Activated CD8-positive, alpha-beta memory T cell treated with anti-CD3 and anti-CD28 coated beads, Interleukin-2, amount 50 U/mL, for 1 hour (primary cell): Measurements from ENCODE around the gene NQO2.
"Not testable (repeated sequence)": the region's sequence is repeated elsewhere in the genome, so short reads cannot be mapped to it uniquely, and the experiment has no call there.

ENCODE experiments used
- DNase-seq: peaks from one replicate; pipeline ENCODE4 v3.0.0-alpha.2; 2020; ENCODE audit errors: extremely low read depth

NQO2 gene

DNA sequence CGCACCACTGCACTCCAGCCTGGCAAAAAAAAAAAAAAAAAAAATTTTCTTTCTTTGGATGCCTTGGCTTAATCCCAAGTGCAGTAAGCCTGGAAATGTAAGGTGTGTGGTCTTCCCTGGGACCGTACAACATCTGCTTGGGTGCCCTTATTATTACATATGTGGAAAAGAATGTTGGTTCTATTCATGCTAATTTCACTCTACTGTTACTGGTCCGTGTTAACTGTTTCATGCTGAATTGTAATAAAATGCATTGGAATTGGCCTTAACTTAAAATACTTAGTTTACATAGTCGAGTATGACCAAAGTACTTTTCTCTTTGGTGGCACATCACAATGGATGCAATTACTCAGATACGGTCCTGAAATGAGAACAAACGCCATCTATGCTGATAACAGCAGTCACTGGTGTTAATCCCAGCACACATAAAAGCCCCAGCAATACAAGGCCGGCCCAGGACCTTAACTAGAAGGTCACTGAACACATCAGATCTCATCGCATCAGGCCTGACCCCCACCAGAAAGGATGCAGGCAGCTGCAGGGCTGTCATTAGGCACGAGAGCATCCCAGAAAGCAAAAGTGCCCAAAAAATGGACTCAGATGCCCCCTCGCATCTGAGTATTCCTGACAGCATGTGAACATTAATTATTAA, 29.5 kb upstream of the NQO2 start:
- DNase-seq = no peak

DNA sequence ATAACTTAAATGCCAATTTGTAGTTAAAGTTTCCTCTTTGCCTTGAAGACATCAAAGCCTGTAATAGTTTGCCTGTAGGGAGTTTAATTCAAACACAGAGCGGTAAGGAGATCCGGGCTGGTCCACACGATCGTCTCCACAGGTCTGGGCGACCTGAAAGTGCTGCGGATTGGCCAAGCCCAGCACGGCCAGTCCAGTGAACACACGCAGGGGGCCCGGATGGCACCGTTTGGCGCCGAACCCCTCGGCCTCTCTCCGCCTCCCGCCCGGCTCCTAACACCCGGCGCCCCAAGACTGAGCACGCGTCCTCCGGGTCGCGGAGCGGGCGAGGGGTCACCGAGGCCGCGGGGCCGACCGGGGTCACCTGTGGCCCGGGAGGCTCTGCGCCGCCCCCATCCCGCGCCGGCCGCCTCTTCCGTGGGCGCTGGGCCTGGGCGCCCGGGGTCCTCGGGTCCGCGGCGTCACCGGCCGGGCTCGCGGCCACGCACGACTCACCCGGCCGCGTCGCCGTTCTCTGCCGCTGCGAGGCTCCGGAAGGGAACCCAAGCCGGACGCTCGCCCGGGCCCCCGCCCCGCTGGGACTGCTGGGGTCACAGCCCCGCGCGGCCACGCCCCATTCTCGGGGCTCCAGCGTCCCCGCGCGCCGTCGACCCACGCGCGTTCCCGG, 28.8 kb upstream of the NQO2 start:
- DNase-seq = no peak

DNA sequence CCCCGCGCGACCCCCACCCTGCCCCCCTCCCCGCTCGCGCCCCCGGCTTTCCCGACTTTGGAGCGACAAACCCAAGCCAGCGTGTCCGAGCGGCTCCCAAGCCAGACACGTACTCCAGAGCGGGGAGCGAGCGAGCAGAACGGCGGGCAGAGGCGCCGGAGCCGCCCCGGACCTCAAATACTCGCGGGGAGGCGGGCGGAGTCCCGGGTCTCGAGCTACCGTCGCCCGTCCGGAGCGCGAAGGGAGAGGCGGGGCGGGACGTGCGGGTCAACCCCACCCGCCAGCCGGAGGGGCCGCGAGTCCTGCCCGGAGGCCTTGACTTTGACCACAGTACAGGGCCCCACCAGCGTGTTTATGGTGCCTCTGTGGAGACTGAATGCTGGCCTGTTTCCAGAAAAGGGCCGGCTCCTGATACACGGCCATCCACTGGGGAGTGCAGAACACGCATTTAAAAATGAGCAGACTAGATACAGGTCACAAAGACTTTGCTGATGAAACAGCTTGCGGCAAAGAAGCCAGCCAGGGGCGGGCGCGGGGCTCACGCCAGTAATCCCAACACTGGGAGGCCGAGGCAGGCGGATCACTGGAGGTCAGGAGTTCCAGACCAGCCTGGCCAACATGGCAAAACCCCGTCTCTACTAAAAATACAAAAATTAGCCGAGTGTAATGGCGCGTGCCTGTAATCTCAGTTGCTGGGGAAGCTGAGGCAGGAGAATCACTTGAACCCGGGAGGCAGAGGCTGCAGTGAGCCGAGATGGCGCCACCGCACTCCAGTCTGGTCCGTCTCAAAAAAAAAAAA, 28.1 kb upstream of the NQO2 start, which contains the start of gene SERPINB6:
SERPINB6 (minus strand) TSS at position 148 of the 799 bp plus-strand sequence. CDS start 12,235 bp downstream, outside the sequence.
- DNase-seq = no peak

DNA sequence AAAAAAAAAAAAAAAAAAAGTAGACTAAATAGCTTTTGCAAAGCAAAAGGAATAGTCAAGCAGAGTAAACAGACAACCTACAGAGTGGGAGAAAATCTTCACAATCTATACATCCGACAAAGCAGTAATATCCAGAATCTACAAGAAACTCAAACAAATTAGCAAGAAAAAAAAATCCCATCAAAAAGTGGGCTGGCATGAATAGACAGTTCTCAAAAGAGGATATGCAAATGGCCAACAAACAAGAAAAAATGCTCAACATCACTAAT, 27.5 kb upstream of the NQO2 start:
- not testable (repeated sequence) for DNase-seq

DNA sequence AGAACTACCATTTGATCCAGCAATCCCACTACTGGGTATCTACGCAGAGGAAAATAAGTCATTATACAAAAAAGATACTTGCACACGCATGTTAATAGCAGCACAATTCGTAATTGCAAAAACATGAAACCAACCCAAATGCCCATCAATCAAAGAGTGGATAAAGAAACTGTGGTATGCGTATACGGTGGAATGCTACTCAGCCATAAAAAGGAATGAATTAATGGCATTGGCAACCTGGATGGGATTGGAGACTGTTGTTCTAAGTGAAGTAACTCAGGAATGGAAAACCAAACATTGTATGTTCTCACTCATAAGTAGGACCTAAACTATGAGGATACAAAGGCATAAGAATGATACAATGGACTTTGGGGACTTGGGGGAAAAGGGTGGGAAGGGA, 27.0 kb upstream of the NQO2 start:
- not testable (repeated sequence) for DNase-seq

DNA sequence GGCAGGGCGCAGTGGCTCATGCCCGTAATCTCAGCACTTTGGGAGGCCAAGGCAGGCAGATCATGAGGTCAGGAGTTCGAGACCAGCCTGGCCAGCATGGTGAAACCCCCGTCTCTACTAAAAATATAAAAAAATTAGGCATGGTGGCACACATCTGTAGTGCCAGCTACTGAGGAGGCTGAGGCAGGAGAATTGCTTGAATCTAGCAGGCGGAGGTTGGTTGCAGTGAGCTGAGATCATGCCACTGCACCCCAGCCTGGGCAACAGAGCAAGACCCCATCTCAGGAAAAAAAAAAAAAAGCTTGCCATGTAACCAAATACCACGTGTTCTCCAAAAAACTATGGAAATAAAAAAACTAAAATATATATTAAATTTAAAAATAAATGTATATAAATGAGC, 26.5 kb upstream of the NQO2 start:
- not testable (repeated sequence) for DNase-seq

DNA sequence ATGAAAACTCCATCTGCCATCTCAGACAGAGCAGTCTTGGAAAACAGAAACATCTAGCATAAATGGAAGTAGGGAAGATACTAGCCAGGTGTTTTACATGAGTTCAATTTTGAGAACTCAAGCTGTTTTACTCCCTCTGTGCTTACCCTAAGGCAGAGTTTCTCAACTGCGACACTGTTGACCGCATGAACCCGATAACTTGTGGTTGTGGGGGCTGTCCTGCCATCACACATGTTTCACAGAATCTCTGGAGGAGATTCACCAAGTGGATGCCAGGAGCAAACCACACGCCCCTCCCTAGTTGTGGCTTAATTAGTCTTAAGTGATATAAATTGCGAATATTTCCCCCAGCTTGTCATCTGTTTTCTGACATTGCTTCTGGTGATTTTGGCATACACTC, 26.0 kb upstream of the NQO2 start:
- DNase-seq = no peak

DNA sequence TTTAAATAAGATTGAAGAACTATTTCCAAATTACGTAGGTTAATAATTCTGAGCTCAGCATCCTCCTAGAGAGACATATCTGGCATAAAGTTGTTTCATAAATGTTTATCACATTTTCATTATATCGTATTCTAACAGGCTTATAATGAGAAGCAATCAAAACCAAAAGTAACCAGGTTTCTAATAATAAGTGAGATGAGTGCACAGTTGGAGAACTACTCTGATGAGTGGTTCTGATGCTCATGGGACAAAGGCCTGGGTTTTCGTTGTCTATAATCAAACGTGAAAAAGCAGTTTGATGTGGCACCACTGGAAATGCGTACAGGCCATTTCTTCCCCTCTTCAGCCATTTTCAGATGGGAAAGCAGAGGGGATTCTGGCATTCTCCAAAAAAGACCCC, 23.6 kb upstream of the NQO2 start:
- no peak for DNase-seq

DNA sequence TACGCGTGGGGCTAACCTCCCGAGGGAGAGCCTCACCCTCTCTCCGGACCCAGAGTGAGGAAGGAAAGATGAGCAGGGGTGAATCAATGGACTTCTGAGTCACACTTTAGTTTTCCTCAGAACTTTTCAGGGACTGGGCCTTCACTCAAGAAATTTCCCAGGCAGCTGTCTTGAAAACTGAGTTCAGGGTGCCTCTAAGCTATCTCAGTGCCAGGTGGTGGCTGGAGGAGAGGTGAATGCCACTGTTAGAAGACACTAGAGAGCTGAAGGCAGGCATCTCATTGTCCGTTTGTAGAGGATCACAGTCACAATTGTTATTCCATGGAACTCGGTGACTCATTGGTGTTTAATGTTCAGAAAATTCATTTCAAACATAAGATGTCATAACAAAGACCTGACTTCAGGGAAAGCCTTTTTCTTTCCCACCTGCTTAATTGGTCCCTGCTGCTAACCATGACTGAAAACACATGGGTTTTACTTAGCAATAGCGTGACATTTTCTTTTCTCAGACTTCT, 23.1 kb upstream of the NQO2 start:
- DNase-seq = no peak

DNA sequence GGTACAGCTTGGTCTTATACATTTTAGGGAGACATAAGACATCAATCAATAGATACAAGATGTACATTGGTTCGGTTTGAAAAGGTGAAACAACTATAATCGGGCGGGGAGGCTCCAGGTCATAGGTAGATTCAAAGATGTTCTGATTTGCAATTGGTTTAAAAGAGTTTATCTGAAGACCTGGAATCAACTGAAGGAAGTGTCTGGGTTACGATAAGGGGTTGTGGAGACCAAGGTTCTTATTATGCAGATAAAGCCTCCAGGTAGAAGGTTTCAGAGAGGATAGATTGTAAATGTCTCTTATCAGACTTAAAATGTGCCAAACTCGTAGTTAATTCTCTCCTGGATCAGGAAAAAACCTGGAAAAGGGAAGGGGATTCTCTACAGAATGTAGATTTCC, 22.4 kb upstream of the NQO2 start:
- no peak for DNase-seq

DNA sequence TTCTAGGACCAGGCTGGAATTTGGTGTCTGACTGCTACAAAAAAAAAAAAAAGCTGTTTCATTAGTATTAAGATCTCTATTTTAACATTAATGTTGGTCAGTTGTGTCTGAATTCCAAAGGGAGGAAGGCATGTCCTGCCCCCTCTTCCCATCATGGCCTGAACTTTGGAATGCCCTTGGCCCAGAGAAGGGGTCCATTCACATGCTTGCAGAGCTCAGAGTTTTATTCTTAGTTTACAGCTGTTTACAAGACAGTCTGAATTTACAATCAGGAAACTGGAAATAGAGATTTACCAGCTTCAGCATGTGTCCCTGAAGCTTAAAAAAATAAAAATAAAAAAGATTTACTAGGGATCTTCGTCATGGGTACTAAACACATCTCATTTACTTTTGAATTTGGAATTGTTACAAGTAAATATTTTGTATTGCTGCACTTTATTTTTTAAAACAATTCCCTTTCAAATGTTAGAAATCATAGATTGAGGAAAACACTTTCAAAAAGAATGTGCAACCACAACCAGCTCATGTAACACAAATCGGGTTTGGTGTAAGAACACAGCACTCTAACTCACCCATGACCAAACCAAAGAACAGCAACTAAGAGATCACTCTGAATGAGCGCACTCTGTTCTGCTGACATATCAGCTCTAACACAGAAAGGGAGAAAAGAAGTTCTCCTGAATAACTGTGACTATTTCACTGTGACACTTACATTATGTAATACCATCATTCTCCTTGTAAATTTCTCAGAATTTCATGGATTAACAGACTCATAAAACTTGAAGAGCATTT, 21.7 kb upstream of the NQO2 start:
- no peak for DNase-seq

DNA sequence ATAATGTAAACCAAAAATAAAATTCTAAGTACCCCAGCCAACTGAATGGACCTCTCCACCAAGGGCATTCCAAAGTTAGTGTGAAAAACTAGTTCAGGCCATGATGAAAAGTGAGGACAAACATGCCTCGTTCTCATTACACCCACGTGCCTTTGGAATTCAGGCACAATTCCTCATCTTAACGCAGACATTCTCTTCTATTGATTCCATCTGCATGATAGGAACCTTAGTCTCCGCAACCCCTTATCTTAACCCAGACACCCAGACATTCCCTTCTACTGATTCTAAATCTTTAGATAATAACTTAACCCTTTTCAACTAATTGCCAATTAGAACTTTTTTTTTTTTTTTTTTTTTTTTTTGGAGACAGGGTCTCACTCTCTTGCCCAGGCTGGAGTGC, 20.8 kb upstream of the NQO2 start:
- DNase-seq = no peak

DNA sequence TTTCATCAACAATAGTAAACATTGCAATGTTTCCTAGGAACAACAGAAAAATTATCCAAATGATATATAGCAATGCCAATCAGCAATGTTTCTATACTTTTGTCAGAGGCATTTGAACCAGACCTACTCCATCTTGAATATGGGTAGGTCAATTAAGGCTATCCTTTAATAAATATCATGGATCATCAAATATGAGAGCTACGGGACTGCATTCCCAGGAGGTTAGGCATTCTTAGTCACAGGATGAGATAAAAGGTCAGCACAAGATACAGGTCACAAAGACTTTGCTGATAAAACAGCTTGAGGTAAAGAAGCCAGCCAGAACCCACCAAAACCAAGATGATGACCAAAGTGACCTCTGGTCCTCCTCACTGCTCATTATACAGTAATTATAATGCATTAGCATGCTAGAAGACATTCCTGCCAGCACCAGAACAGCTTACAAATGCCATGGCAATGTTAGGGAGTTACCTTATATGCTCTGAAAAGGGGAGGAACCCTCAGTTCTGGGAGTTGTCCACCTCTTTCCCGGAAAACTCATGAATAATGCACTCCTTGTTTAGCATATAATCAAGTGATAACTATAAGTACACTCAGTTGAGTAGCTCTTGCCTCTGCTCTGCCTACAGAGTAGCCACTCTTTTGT, 19.8 kb upstream of the NQO2 start:
- DNase-seq = no peak

DNA sequence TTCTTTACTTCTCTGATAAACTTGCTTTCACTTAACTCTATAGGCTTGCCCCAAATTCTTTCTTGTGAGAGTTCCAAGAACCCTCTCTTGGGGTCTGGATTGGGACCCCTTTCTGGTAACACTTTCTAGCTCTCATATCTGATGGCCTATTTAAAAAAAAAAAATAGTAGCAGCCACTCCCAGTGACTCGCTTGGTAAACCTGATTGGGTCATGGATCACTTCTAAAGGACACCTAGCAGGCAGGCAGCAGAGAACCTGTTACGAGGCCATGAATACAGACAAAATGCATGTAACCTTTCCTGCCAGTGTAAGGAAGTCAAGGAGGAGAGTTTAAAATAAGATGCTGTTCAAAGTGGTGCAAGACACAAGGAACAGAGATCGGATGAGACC, 19.2 kb upstream of the NQO2 start:
- DNase-seq = no peak

DNA sequence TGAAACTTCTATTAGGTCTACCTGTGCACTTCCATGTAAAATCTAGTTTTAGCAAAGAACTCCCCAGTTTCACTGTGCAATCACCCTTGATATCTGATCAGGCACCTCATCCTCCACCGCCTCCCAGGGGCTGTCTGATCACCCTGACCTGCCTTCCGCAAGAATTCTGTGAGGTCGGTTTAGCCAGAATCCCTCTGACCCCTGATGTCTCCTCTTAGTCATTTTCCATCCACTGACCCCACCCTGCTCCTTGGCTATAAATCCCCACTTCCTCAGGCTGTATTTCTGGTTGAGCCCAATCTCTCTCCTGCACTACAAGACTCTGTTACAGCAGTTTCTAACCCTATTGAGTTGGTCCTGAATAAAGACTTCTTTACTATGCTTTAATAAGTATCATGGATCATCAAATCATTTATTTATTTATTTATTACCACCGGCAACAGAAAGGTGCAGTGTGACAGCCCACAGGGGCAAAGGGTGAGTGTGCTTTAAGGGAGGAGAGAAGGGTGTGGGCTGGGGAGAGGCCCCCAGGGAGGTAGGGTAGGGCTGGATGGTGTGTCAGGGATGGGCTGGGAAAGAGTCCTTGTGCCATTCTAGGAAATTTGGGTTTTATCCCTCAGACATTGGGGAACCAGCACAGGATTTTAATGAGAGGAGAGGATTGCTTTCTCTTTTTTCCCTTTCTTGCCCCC, 17.1 kb upstream of the NQO2 start:
- no peak for DNase-seq

DNA sequence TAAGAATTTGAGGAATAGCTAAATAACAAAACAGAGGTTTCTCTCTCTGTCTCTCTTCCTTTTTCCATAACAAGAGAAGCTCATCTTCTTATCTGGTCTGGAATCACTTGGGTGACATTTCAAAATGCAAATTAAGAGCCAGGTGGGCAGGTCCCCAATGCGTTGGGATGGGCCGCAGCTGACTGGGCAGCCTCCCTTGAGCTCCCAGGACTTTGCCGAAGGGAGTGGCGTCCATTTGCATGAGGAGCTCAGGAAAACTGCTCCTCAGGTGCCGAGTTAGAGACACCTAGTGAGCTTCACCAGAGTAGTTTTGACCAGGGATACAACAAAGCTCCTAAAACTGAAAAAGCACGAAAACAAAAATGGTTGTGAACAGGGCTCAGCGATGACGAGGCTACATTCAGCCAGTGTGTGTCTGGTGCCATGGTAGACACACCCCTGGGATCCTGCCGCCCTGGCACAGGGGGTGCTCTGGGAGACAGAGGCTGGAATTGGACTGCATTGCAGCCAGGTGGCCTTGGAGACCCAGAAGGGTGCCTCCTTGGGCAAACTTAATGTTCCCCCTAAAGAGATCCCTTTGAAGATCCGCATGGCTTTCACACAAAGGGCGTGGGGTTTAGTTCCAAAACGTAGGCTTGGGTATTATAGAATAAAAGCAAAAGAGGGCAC, 14.8 kb upstream of the NQO2 start:
- no peak for DNase-seq

DNA sequence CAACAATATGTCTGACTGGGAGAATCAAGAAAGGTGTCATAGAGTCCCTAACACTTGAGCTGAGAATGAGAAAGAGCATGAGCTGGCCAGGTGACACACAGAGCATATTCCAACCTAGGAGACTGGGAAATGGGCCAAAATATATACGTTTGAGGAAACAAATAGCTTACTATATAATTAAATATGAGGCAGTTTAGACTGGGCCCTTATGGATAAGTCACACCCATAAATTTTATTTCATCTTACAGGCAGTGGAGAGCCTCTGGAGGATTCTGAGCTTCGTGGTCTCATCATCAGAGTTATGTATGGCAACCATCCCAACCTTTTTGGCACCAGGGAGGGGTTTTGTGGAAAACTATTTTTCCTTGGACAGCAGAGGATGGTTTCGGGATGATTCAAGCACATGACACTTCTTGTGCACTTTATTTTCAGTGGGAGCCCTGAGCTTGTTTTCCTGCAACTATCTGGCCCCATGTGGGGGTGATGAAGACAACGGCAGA, 12.9 kb upstream of the NQO2 start:
- no peak for DNase-seq

DNA sequence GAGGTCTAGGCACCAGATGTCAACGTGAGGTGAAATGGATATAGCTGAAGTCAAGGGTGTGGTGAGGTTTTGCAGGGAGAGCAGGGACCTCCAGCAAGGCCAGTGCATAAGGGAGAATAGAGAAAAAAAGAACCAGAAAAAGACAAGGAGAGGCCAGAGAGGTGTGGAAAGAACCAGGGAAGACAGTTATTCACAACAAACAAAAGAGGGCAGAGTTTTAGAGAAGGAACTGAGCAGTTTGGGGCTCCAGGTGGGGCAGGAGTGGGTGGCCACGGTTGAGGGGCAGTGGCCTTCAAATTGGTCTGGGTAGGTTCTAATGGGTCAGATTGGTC, 11.6 kb upstream of the NQO2 start:
- DNase-seq = no peak

DNA sequence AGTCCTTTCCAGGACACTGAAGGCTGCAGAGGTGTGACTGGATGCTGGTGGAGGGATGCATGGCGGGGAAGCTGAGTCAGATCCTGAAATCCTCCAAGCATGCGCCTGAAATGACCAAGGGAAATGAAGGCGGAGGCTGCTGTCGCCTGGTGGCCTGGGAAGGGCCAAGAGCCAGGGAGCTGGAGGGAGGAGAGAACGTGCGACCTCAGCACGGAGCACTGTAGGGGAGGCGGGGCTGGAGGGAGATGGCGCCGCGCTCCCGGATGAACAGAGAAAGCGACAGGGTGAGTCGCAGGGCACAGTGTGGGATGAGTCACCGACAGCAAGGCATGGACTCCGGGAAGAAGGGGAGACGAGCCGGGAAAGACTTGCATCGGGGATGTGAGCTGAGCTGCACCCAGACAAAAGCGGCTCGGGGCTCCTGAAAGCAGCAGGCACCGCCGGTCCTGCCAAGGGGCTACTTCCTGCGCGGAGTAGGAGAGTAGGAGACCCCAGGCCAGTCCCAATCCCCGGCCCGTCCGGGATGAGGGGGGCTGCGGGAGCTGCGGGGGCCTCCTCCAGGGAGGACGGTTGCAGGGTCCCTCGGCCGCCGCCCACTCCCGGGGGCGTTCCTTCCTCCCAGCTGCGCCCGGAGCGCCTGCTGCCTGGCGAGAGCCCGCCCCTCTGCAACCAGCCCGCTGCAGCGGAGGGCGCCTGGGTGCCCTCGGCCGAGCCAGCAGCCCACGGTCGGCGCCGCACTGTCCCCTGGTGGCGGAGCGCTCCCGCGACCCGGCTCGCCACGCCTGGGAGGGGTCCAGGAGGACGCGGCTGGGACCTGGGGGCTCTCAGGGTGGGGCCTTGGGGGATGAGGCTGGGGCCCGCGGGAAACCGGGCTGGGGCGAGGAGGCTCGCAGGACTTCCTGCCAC, 11.0 kb upstream of the NQO2 start:
- DNase-seq = no peak
